Measurements from ENCODE around the gene ABCB6. TPM values are rescaled to one million over a fixed set of nuclear protein-coding genes. Genes with fewer than 3 reads are reported as not detected.

Gene ABCB6
- total RNA-seq, 1 donor, result 28.2 TPM

- H3K79me2 ChIP-seq (ENCODE audit: insufficient read depth, low read length), result peaks cover 29% of the 10 kb centered on the region
- peak overlapping the region; percentile 88 for H3K27ac ChIP-seq (ENCODE audit: low read depth, low read length)
Observed at GRCh38 chr2:219250049-219250781, 31.5 kb upstream of the ABCB6 start.

GRCh38 chr2:219249203-219249980, 30.6 kb upstream of the ABCB6 start:
- H3K4me1 ChIP-seq (ENCODE audit: insufficient read depth, low read length), result peaks cover 72% of the 10 kb centered on the region
- H3K9me3 ChIP-seq (ENCODE audit: low read depth, low read length), result no peaks in the 10 kb centered on the region
- H3K27me3 ChIP-seq (ENCODE audit: insufficient read depth, low read length), result no peaks in the 10 kb centered on the region
- H3K36me3 ChIP-seq (ENCODE audit: insufficient read depth, low read length), result peaks cover 23% of the 10 kb centered on the region
- no peak overlapping the region for H2AFZ ChIP-seq (ENCODE audit: low read length)
- H3K27ac ChIP-seq (ENCODE audit: low read depth, low read length), result peak overlapping the region; percentile 88
- peak overlapping the region; percentile 66 for H3K4me2 ChIP-seq (ENCODE audit: insufficient read depth, low read length)
- H4K20me1 ChIP-seq (ENCODE audit: insufficient read depth, low read length), result no peaks in the 10 kb centered on the region
- no peak for TF ChIP-seq CTCF (IDR thresholded peaks at IDR 0.05; ENCODE audit: extremely low read depth, low read depth, low read length)
- DNase-seq (ENCODE audit: insufficient read length, low spot score, missing footprints), result peak; percentile 92
- peak overlapping the region; percentile 36 for H3K4me3 ChIP-seq (ENCODE audit: insufficient read depth, low read length)
- H3K79me2 ChIP-seq (ENCODE audit: insufficient read depth, low read length), result peaks cover 34% of the 10 kb centered on the region

More at GRCh38 chr2:219250049-219250781, 31.5 kb upstream of the ABCB6 start:
- no peaks in the 10 kb centered on the region for H3K27me3 ChIP-seq (ENCODE audit: insufficient read depth, low read length)
- H4K20me1 ChIP-seq (ENCODE audit: insufficient read depth, low read length), result no peaks in the 10 kb centered on the region
- no peak for DNase-seq (ENCODE audit: insufficient read length, low spot score, missing footprints)
- no peaks in the 10 kb centered on the region for H3K9me3 ChIP-seq (ENCODE audit: low read depth, low read length)
- no peak overlapping the region for H2AFZ ChIP-seq (ENCODE audit: low read length)
- peak overlapping the region; percentile 66 for H3K4me2 ChIP-seq (ENCODE audit: insufficient read depth, low read length)
- H3K4me3 ChIP-seq (ENCODE audit: insufficient read depth, low read length), result peak overlapping the region; percentile 26
- TF ChIP-seq CTCF (IDR thresholded peaks at IDR 0.05; ENCODE audit: extremely low read depth, low read depth, low read length), result no peak
- peaks cover 23% of the 10 kb centered on the region for H3K36me3 ChIP-seq (ENCODE audit: insufficient read depth, low read length)
- peaks cover 70% of the 10 kb centered on the region for H3K4me1 ChIP-seq (ENCODE audit: insufficient read depth, low read length)

- H3K79me2 ChIP-seq (ENCODE audit: insufficient read depth, low read length), result peaks cover 34% of the 10 kb centered on the region
Observed at GRCh38 chr2:219248845-219249202, 30.1 kb upstream of the ABCB6 start.

More at GRCh38 chr2:219248845-219249202, 30.1 kb upstream of the ABCB6 start:
- TF ChIP-seq CTCF (IDR thresholded peaks at IDR 0.05; ENCODE audit: extremely low read depth, low read depth, low read length), result no peak
- Histone ChIP-seq H3K4me1 (ENCODE audit: insufficient read depth, low read length) (peaks cover 67% of the 10 kb centered on the region), H4K20me1 (ENCODE audit: insufficient read depth, low read length) (no peaks in the 10 kb centered on the region), H3K9me3 (ENCODE audit: low read depth, low read length) (no peaks in the 10 kb centered on the region), H2AFZ (ENCODE audit: low read length) (no peak overlapping the region), H3K27ac (ENCODE audit: low read depth, low read length) (peak overlapping the region; percentile 88), H3K27me3 (ENCODE audit: insufficient read depth, low read length) (no peaks in the 10 kb centered on the region), H3K36me3 (ENCODE audit: insufficient read depth, low read length) (peaks cover 23% of the 10 kb centered on the region), H3K4me3 (ENCODE audit: insufficient read depth, low read length) (peak overlapping the region; percentile 36), H3K4me2 (ENCODE audit: insufficient read depth, low read length) (peak overlapping the region; percentile 66)
- DNase-seq (ENCODE audit: insufficient read length, low spot score, missing footprints), result no peak
